ENCODE results near the gene MFNG.

The MFNG gene

DNA sequence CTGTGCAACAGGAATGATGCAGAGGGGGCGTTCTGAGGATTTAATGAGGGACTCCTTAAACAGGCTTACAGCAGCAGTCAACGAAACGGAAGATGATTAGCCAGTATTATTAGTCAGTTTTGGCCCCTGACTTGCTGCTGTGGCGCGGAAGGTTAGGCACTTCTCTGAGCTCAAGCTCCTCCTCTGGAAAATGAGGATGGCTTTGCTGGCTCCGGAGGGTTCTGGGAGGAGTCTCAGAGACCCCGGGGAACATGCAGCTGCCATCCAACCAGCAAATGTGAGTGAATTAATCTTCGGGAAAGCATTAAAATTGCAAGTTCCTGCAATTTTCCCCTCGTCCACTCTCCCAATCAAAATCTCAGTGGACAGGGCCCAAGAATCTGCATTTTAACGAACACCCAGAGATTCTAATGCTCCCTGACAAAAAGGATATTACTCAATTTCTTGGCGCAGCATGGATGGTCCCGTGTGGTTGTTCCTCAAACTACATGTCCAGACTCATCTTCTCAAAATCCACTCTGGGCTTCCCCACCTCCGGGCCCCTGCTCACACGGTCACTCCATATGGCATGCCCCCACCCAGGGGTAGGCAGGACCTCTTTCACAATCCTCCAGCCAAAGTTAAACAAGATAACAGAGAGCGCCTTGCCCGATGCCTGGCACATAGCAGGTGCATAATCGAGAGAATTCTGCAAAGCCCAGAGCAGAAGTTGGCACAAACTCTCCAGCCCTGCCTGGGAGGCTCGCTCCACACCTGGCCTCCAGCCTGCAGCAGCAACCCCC, 65.3 kb downstream of the MFNG start:
- no peak for DNase-seq

DNA sequence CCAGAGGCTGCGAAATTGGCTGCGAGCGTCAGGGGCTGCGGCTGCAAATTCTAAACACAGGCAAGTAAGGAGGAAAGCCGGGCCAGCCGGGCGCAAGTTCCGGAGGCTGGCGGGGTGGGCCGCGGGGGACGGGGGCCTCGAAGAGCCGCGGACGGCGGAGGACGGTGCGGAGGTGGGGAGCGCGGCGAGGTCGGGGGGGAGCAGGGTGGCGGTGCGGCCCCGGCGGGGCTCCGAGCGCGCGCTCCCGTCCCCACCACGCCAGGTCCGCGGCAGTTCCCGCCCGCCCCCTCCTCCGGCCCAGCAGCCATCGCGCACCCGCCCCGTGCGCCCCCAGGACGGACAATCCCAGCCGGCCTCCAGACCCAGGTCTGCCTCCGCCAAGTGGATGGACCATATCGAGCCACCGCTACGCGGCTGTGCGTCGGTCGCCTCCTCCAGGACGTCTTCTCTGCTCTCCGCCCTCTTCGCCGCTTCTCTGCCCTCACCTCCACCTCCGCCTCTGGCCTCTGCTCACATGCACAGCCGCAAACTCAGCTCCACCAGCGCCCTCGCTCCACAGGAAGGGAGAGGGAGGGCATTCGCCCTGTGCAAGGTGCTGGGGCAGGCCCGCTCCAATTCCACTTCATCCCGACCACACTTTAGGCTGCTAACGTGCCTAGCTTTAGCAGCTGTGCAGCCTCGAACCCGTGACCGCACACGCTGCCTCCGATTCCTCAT, 66.1 kb downstream of the MFNG start:
- DNase-seq, result no peak

DNA sequence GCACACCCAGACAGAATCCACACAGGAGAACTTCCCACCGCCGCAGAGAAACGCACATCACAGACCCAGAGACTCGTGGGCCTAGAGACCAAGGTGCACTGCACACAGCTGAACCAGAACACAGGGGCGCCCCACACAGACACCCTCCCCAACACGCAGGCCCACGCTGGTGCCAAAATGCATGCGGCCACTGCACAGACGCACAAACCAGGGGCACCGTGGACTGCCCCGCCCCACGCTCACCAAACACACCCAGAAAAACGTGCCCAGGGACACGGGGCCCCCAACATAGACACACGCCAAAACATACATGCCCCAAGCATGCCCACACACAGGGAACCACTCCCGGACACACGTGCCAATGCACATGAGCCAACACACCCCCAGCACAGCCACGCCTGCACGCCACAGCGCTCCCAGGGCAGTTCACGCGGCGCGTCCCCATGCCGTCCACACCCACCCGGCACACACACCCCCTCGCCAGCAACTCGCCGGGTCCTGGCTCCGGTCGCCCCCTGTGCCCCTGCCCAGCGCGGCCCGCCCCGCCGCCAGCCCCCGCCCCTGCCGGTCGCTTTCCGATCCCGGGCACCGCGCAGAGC, 66.7 kb downstream of the MFNG start:
- no peak for DNase-seq

Data from CD4-positive, alpha-beta T cell treated with Interferon gamma for 1 hour (primary cell).